HepG2 (cell line): Measurements from ENCODE around the gene PLRG1. TPM values are rescaled to one million over a fixed set of nuclear protein-coding genes. Genes with fewer than 3 reads are reported as not detected.

ENCODE experiments used
- ATAC-seq: fragments of 200-7000 bp; cut with Tn5 transposase; 3 replicates; pipeline ENCODE4 v1.9.1; 2020; ENCODE audit warnings: mild to moderate bottlenecking, moderate library complexity
- BruUV-seq: library from RNA; stranded (reverse); fragments of 400-500 nt; replicated peaks from 2 replicates; lab custom pipeline; 2021; lab: Mats Ljungman, UMichigan
- CTCF ChIA-PET: fragments of 300-600 bp; formaldehyde crosslinking; extraction: SDS; loops from one replicate; lab custom pipeline; 2021; ENCODE audit warnings: low total read pairs, inconsistent platforms, low intra/inter-chr PET ratio; lab: Yijun Ruan, JAX
- POLR2A ChIA-PET: fragments of 350-600 bp; sonication (Branson Sonifier 250); formaldehyde crosslinking; loops from one replicate; lab custom pipeline; 2020; ENCODE audit warnings: antibody characterized with exemption, inconsistent platforms; lab: Yijun Ruan, JAX
- DNase-seq: peaks from one replicate; pipeline ENCODE4 v3.0.0-alpha.2; 2015; ENCODE audit warnings: low spot score
- FAIRE-seq: peaks from 3 replicates; lab custom pipeline; 2011; peaks lifted over from hg19 to GRCh38; lab: Jason Lieb, UNC
- H2AFZ ChIP-seq: one replicate; pipeline ENCODE4 v1.6.1; 2011; ENCODE audit warnings: low read length, inconsistent platforms
- H3K27ac ChIP-seq: fragments of 300-600 bp; 3 replicates; pipeline ENCODE4 v1.8.0; 2011; ENCODE audit warnings: mixed run types, mild to moderate bottlenecking, mixed read lengths, low read length, inconsistent platforms; ENCODE audit not compliant: insufficient read depth; ENCODE audit errors: extremely low read length
- H3K27me3 ChIP-seq, 2 experiments: fragments of 200-600 bp in 1 of 2; 2 replicates in 1 of 2; 3 replicates in 1 of 2; pipeline versions ENCODE4 v1.6.0 to v1.8.0; 2011; ENCODE audit warnings: low read length in 2 of 2, mild to moderate bottlenecking in 2 of 2, moderate library complexity in 2 of 2, inconsistent platforms in 1 of 2; ENCODE audit not compliant: insufficient read depth in 2 of 2, control insufficient read depth in 1 of 2
- H3K36me3 ChIP-seq, 2 experiments: fragments of 200-600 bp in 1 of 2; replicated peaks in 1 of 2; 2 replicates in 1 of 2; 3 replicates in 1 of 2; pipeline versions ENCODE4 v1.5.1 to v1.8.0; 2011; ENCODE audit warnings: low read length in 2 of 2, inconsistent platforms in 1 of 2; ENCODE audit not compliant: insufficient read depth in 2 of 2, control insufficient read depth in 1 of 2
- H3K4me1 ChIP-seq: 2 replicates; pipeline ENCODE4 v1.5.1; 2012; ENCODE audit warnings: low read length, inconsistent platforms; ENCODE audit not compliant: insufficient read depth
- H3K4me2 ChIP-seq: 2 replicates; pipeline ENCODE4 v1.6.0; 2011; ENCODE audit warnings: low read depth, low read length, inconsistent platforms
- H3K4me3 ChIP-seq, 3 experiments: fragments of 200-600 bp in 1 of 3; sonication (generic), shearing (Covaris generic) in 1 of 3; replicated peaks in 1 of 3; 2 replicates each; pipeline ENCODE4 v1.5.1; 2011 to 2016; ENCODE audit warnings: low read length in 3 of 3, inconsistent platforms in 2 of 3, low read depth in 2 of 3, mild to moderate bottlenecking in 2 of 3, control low read depth in 1 of 3, mixed read lengths in 1 of 3; ENCODE audit not compliant: insufficient read depth in 1 of 3
- H3K79me2 ChIP-seq: one replicate; pipeline ENCODE4 v1.6.1; 2011; ENCODE audit warnings: low read length, inconsistent platforms; ENCODE audit not compliant: insufficient read depth
- H3K9ac ChIP-seq: 2 replicates; pipeline ENCODE4 v1.6.0; 2011; ENCODE audit warnings: mild to moderate bottlenecking, low read depth, low read length, inconsistent platforms; ENCODE audit not compliant: insufficient read depth
- H3K9me3 ChIP-seq: 2 replicates; pipeline ENCODE4 v1.5.1; 2012; ENCODE audit warnings: mild to moderate bottlenecking, low read length
- H4K20me1 ChIP-seq: 2 replicates; pipeline ENCODE4 v1.6.0; 2011; ENCODE audit warnings: inconsistent platforms, mild to moderate bottlenecking, low read length, moderate library complexity; ENCODE audit not compliant: insufficient read depth
- HNRNPK ChIP-seq: fragments of 200-400 bp; formaldehyde crosslinking; IDR thresholded peaks from 2 replicates; pipeline ENCODE4 v1.6.1; 2018; ENCODE audit warnings: low read length, low read depth, moderate library complexity, mild to moderate bottlenecking; ENCODE audit not compliant: poor library complexity, severe bottlenecking
- TGIF2 ChIP-seq: IDR thresholded peaks from 2 replicates; pipeline ENCODE4 v1.6.1; 2016; ENCODE audit warnings: control low read depth, missing compliant biosample characterization
- ZGPAT ChIP-seq: IDR thresholded peaks from 2 replicates; pipeline ENCODE4 v1.6.1; 2016; ENCODE audit warnings: mild to moderate bottlenecking
- ZNF710 ChIP-seq: sonication (generic); formaldehyde crosslinking; IDR thresholded peaks from 2 replicates; pipeline ENCODE4 v1.5.0; 2020; ENCODE audit warnings: mild to moderate bottlenecking, missing genetic modification reagents, borderline replicate concordance
- WGBS: methylation state at CpG from one replicate; pipeline ENCODE4 v1.1.6; 2017; ENCODE audit warnings: low lambda C conversion rate; 5-methylcytosine and 5-hydroxymethylcytosine counted together
- in situ Hi-C: cut with HindIII; loops from 2 replicates; pipeline ENCODE4 v1.10.0; 2017; ENCODE audit warnings: low pct_unique_long_range_greater_than_20kb; ENCODE audit not compliant: extremely low pct_ligation_motif_present
- intact Hi-C: fragments of 100-400 bp; cut with micrococcal nuclease; formaldehyde crosslinking; loops from one replicate; pipeline ENCODE4 v1.10.0; 2022; ENCODE audit not compliant: unreplicated experiment
- polyA plus RNA-seq, 8 experiments: library from polyadenylated mRNA; depleted of rRNA in 3 of 8; stranded (reverse) in 7 of 8; unstranded in 1 of 8; fragments of >200 nt; fragmentation: Illumina TruSeq in 4 of 8; extraction: Trizol in 4 of 8; gene quantifications; 2 replicates each; pipeline versions ENCODE4 v1.2.1 to v1.2.3, GENCODE V29; 2011 to 2016; ENCODE audit warnings: low read depth in 4 of 8, missing spikeins in 1 of 8, mixed read lengths in 1 of 8; ENCODE audit not compliant: insufficient read depth in 1 of 8
- total RNA-seq, 5 experiments: library from RNA; depleted of rRNA; stranded (reverse); fragments of >200 nt; fragmentation: Illumina TruSeq; extraction: Trizol; gene quantifications; 2 replicates each; pipeline ENCODE4 v1.2.3, GENCODE V29; 2016; ENCODE audit warnings: low read depth in 1 of 5
- TF ChIP-seq, protein P1 (sequence below): sonication (generic); formaldehyde crosslinking; IDR thresholded peaks from 2 replicates; pipeline ENCODE4 v1.5.0; 2020; ENCODE audit warnings: missing genetic modification reagents
- TF ChIP-seq, protein P2 (sequence below): sonication (generic); formaldehyde crosslinking; IDR thresholded peaks from 2 replicates; pipeline ENCODE4 v1.4.0; 2020; ENCODE audit warnings: low read depth, mild to moderate bottlenecking, missing genetic modification reagents

Gene PLRG1
- total and polyA plus RNA-seq, 2 of the 13 experiments (the other 11 are each of a cell fraction or from before 2014, with no cell fraction given) = 77.3 to 110 TPM

DNA sequence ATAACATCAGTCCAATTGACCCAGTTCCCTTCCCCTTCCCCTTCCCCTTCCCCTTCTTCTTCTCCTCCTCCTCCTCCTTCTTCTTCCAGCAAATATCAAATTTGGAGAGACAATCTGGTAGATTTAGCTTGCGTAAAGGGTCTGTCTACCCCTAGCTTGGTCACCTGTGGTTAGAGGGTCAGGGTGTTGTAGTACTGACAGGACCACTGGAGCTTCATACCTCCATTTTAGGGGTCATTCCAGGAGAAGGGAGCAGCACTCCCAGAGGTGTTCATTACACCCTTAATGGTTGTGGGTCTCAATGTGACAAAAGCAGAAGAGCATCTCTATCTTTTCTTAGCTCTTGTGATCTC is 8.9 kb upstream of the PLRG1 start:
- WGBS = 0% methylated on average over 1 of the region's 1 CpG
- ATAC-seq = peak; percentile 9

More for the DNA sequence above, 8.9 kb upstream of the PLRG1 start:
- Histone ChIP-seq H3K9ac (no peak overlapping the region), H3K4me2 (no peak overlapping the region), H3K9me3 (no peaks in the 10 kb centered on the region), H2AFZ (no peak overlapping the region), H3K4me3 (no peak overlapping the region), H3K27ac (no peak overlapping the region), H4K20me1 (no peaks in the 10 kb centered on the region), H3K27me3 (no peaks in the 10 kb centered on the region; a peak in 1 of 5 replicates), H3K36me3 (no peaks in the 10 kb centered on the region), H3K4me1 (peaks cover 46% of the 10 kb centered on the region), H3K79me2 (peaks cover 8% of the 10 kb centered on the region)
- DNase-seq (no peak), FAIRE-seq (no peak)
- intact Hi-C loops (loop anchor here (1.0 to 10.0 kb wide), 4 partner anchors 59 to 796 kb away; no protein-coding TSS in a partner anchor), in situ Hi-C loops (loop anchor here (5.0 kb wide), 1 partner anchor 58 kb away; no protein-coding TSS in a partner anchor)
- no TSS peak for BruUV-seq
- POLR2A ChIA-PET = interaction anchor here (0.8 to 3.6 kb wide), 17 partner anchors 9 to 101 kb away, joined by 3 to 127 read pairs (median 16); partner anchors contain the start of genes FGA, FGG and PLRG1
- 0 out of 2 replicates have a peak, but pooled peaks have one; percentile 27 for TF ChIP-seq TGIF2
- no peak for TF ChIP-seq ZGPAT (CRISPR knock-in tag)
- peak; percentile 60 for TF ChIP-seq HNRNPK
- TF ChIP-seq ZNF710 (CRISPR knock-in tag) = no peak
- TF ChIP-seq, protein P1, sequence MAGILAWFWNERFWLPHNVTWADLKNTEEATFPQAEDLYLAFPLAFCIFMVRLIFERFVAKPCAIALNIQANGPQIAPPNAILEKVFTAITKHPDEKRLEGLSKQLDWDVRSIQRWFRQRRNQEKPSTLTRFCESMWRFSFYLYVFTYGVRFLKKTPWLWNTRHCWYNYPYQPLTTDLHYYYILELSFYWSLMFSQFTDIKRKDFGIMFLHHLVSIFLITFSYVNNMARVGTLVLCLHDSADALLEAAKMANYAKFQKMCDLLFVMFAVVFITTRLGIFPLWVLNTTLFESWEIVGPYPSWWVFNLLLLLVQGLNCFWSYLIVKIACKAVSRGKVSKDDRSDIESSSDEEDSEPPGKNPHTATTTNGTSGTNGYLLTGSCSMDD (CRISPR knock-in tag) = no peak
- TF ChIP-seq, protein P2, sequence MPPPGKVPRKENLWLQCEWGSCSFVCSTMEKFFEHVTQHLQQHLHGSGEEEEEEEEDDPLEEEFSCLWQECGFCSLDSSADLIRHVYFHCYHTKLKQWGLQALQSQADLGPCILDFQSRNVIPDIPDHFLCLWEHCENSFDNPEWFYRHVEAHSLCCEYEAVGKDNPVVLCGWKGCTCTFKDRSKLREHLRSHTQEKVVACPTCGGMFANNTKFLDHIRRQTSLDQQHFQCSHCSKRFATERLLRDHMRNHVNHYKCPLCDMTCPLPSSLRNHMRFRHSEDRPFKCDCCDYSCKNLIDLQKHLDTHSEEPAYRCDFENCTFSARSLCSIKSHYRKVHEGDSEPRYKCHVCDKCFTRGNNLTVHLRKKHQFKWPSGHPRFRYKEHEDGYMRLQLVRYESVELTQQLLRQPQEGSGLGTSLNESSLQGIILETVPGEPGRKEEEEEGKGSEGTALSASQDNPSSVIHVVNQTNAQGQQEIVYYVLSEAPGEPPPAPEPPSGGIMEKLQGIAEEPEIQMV = 0 out of 2 replicates have a peak, but pooled peaks have one; percentile 25
- CTCF ChIA-PET = interaction anchor here (3.2 kb wide), 1 partner anchor 61 kb away, joined by 233 read pairs; no protein-coding TSS in a partner anchor
